GM19240 (cell line): ENCODE data around the gene TLDC2.
"Not testable (repeated sequence)": the region's sequence is repeated elsewhere in the genome, so short reads cannot be mapped to it uniquely, and the experiment has no call there.

Experiments used
- DNase-seq: peaks from one replicate; pipeline ENCODE4 v3.0.0; 2011; ENCODE audit warnings: low spot score; ENCODE audit not compliant: insufficient read length

Gene TLDC2

DNA sequence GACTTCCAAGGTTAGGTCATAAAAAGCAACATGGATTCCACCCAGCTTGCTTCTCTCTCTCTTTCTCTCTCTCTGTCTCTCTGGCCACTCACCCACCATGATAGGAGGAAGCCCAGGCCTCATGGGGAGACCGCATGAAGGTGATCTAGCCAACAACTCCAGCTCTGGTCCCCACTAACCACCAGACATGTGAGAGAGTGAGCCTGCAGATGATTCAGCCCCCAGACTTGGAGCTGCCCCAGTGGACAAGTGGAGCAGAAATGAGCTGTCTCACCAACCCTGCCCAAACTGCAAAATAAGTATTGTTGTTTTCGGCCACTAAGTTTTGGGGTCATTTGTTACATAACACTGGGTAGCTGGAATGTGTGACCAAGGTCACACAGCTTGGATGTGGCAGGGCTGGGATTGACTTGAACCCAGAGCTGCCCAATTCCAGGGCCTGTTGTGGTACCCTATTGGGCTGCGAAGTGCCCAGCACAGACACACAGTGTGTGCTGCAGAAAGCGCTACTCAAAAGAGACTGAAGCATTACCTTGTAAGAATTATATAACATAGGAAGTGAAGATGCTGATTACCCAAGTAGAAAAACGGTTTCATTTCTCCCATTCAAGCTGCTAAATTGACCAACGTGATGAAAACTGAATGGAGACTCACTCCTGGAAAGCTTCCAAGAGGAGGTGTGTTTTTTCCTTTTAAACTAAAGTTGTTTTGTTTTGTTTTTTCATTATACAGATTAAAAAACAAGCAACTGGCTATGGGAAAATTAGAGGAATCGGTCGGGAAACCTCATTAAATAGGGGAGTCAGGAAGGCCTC is 9.1 kb upstream of the TLDC2 start:
- DNase-seq: no peak

GRCh38 chr20:36871640-36872570 is 4.0 kb upstream of the TLDC2 start:
- no peak for DNase-seq

DNA sequence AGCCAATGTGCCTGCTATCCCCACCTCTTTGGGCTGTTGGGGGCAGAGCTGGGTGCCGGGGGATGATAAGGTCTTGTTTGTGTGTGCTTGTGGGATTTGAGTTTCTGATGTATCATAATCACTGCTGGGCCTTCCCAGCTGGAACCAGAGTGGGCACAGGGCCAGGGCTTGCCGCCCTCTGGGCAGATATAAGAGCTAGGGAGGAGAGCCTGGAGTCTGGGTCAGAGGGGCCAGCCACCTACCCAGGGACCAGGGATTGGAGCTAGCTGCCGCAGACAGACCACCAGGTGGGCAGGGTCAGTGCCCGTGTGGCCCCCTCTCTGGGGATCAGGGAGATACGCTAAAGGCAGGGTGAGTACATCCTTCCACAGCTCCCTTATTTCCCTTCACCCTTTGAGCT is 3.1 kb upstream of the TLDC2 start:
- DNase-seq: no peak

DNA sequence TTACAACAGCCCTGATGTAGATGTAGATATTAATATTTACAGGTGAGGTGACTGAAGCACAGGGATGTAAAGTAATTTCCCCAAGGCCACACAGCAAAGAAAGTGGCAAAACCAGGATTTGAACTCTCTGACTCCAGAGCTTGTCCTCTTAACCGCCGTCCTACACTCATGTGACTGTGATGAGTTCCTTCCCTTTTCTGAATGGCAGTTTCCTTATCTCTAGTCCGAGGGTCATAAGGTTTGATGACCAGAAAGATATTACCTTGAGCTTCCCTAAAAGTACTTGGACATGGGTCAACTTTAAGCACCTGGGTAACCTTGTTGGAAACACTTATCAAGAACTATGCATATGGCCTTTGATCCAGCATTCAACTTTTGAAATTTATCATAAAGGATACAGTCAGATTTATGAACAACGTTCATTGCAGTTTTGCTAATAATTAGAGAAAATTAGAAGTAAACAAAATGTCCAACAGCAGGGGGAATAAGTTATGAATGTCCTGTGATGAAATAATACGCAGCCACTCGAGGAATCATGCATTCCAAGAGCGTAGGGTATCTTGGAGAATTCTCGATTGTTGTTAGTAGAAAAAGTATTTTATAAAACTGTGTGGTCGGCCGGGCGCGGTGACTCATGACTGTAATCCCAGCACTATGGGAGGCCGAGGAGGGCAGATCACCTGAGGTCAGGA is 2.3 kb upstream of the TLDC2 start:
- no peak for DNase-seq

DNA sequence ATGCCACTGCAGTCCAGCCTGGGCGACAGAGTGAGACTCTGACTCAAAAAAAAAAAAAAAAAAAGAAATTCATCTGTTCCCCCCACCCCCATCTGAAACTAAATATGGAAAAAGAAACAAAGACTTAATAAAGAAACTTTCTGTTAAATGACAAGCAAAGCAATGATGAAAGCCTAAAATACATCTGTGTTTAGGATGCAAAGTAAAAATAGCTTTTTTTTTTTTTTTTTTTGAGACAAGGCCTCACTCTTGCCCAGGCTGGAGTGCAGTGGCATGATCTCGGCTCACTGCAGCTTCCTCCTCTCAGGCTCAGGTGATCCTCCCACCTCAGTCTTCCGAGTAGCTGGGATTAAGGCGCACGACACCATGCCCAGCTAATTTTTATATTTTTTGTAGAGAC is 845 bp upstream of the TLDC2 start:
- not testable (repeated sequence) for DNase-seq

GRCh38 chr20:36876473-36876833 is 515 bp downstream of the TLDC2 start:
- DNase-seq: no peak

DNA sequence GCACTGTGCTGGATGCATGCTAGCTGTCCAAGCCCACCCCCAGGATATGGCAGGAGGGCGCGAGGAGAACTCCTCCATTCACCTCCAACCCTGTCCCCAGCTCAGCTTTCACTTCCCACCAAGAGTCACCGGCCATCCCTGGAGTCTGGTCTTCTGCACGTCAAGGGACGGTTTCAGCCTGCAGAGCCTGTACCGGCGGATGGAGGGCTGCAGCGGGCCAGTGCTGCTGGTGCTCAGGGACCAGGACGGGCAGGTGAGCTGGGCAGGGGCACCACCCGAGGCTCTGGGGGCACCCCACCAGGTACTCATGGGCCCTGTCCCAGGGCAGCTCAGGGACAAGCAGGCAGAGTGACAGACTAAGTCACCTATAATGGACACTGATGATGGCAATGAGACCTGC is 3.0 kb downstream of the TLDC2 start:
- DNase-seq: no peak

- DNase-seq: no peak
Observed at GRCh38 chr20:36880741-36881250, 4.9 kb downstream of the TLDC2 start.

DNA sequence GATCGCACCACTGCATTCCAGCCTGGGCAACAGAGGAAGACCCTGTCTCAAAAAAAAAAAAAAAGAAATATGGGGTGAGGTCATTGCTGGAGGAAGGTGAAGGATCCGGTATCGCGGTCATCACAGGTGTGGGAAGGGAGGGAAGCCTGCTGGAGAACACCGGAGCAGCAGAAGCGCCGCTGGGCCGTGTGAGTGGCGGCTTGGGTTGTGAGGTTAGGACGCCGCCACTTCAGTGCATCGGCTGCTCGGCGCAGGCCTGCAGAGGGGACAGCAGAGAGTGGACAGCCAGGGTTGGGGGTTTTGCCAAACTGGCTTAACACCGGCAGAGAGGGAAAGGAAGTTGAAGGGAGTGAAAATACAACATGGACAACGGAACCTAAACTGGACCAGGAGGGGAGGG is 5.4 kb downstream of the TLDC2 start:
- no peak for DNase-seq

DNA sequence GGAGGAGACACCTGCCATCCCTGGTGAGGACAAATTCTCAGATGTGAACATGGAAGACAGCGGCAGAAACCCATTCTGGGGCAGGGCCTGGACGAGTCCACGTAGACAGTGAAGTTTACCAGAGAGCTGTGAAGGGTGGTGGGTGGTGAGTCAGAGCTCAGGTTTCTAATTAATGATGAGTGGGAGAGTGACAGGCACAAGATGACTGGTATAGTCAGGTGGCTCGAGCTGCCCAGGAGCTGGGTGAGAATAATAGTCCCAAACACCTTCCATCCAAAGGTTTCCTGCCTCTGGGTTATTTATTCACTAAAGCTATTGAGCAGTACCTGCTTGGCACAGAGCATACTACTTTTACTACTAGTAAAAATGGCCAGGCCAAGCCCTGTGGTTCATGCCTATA is 6.0 kb downstream of the TLDC2 start:
- no peak for DNase-seq

DNA sequence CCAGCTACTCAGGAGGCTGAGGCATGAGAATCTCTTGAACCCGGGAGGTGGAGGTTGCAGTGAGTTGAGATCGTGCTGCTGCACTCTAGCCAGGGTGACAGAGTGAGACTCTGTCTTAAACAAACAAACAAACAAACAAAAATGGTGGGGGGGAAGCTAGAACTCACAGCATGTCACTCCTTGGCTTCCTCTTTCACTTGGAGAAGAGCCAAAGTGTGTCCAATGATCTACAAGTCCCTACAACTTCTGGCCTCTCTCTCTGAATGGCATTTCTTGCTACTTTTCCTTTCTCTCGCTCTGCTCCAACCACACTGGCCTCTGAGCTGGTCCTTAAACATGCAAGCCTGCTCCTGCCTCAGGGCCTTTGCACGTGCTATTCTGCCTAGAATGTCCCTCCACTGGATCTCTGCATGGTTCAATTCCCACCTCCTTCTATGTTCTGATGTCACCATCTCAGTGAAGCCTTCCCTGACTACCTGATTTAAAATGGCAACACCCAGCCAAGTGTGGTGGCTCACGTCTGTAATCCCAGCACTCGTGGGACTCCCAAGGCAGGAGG is 8.1 kb downstream of the TLDC2 start:
- DNase-seq: no peak

- no peak for DNase-seq
Observed at GRCh38 chr20:36885356-36885755, 9.4 kb downstream of the TLDC2 start.

DNA sequence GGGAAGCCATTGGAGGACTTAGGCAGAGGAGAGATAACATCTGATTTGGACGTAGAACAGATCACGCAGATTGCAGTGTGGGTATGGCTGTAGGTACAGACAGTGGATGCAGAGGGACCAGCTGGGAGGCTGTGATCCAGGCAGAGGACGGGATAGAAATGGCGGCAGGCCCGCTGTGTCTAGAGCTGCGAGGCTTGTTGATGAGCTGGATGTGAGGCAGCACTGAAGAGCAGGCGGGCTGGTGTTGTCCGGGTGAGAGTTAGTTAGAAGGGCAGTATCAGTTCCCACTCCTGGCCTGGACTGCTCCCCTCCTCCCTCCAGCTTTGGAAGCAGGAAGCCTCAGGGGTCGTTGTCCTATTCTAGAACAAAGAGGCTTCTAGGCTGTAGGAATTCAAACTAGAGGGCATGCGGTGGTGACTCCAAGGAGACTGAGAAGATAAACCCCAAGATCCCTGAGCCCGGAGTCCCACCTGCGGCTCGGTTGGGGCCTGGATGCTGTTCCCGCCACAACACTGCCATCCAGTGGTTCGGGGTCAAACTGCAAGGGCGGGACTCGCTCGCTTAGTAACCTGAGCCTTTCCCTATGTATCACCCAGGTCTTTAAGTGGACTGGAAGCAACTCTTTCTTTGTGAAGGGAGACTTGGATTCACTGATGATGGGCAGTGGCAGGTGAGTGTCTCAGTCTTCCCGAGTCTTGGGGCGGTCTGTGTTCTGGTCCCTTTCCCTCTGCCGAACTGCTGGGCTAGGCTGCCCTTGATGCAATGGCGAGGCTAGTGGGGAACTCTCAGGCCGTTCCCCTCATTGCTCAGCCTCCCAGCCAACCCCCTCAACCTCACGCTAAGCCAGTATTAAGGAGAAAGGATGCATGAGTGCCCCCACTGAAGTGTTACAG is 11.2 kb downstream of the TLDC2 start:
- DNase-seq: peak; percentile 86

DNA sequence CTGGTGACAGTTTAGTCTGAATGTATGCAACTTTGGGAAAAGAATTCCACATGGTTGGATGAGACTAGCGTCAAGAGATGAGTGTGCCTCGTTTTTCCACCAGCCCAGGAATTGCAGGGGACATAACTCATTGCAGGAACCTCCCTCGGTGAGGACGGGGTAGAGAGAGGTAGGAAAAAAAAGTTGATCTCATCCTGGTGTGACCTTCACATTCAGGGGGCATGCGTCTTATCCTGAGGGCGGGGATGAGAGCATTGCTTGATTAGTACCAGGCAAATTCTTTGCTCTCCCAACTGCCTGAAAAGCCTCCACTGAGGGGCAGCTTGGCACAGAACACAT is 11.8 kb downstream of the TLDC2 start:
- no peak for DNase-seq

DNA sequence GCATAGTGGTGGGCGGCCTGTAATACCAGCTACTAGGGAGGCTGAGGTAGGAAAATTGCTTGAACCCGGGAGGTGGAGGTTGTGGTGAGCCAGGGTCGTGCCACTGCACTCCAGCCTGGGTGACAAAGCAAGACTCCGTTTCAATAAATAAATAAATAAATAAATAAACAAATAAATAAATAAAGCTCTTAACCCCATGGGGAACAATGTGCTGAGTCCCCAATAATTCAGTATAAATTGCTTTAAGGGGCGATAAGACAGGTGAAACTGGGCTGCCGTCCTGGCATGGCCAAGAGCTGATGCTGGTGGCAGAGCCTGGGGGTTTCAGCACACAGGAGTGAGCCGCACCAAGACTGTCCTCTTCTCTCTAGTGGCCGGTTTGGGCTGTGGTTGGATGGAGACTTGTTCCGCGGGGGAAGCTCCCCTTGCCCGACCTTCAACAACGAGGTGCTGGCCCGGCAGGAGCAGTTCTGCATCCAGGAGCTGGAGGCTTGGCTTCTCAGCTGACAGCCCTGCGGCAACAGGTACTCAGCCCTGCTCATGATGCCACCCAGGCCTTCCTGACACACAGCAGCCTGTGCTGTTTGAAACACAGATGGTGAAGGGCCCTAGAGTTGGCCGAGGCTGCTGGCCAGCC is 13.1 kb downstream of the TLDC2 start:
- no peak for DNase-seq

DNA sequence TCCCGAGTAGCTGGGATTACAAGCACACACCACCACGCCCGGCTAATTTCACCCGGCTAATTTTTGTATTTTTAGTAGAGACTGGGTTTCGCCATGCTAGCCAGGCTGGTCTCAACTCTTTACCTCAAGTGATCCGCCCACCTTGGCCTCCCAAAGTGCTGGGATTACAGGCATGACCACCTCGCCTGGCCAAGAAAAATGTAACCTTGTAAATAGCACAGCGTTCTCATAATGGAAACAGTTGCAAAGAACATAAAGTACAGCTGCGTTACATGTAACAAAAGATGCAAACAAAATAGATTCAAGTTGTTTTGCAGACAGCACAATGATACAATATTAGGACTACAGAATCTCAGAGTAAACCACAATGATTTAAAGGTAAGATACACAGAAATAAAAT is 14.6 kb downstream of the TLDC2 start:
- no peak for DNase-seq

GRCh38 chr20:36891211-36891610 is 15.3 kb downstream of the TLDC2 start:
- DNase-seq: no peak

DNA sequence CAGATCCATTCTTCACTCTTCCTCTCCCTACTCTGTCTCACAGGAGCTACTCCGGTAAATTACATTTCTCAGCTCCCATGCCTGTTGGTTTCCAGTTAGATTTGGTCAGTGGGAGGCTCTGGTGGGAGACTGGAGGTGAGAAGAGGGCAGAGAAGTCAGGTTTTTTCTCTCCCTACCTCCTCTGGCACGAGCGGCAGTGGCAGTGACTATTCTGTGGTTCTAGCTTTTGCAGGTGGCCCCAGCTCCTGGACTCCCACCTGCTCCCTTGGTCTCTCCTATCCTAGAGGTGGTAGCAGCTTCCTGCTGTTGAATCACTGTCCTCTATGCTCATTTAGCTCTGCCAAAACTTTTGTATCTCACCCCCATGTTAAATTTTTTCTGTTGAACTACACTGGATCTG is 17.9 kb downstream of the TLDC2 start:
- no peak for DNase-seq

GRCh38 chr20:36895036-36895435 is 19.1 kb downstream of the TLDC2 start:
- DNase-seq: no peak

DNA sequence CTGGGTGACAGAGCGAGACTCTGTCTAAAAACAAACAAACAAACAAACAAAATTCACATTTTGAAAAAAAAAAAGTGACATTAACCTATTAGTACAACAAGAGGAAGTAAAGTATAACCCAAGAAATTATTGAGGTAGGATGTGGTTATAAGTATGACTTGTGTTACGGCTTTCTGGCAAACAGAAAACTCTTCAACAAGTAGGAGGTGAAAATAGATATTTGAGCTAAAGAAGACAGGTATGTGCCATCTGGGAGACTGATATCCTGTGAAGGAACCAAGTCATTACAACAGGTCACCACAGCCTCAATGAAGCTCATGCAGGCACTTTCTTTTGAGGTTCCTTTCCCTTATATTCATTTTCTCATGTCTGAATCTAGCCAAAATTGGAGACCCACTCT is 28.8 kb downstream of the TLDC2 start:
- no peak for DNase-seq
